ENCODE measurements around the gene DMD.

DNA sequence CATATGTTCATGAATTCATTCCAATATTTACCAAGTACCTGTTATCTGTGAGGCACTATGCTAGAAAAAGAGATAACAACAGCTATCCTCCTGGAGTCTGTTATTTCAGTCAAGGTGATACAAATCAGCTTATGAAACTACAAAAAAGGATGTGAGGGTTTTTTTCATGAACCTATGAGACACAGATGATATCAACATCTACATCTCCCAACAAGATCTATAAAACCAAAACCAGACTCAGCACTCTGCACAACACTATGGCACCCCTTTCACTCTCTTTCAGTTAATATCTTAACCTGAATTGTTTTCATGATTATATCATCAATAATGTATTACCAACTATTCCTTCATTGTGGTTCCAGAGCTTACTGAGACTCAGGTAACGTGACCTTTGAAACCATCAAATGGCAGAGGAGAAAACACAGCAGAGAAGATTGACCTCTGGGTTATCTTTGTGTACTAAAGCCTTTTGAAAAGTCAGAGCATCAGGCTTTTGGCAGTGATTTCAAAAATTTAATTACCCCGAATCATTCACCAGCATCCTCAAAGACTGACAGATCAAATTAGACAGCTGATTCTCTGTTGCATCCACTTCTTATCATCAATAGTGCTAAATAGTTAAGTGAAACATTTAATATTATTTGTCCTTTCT lies 1894.9 kb downstream of the DMD start:
- TF ChIP-seq, protein P1, sequence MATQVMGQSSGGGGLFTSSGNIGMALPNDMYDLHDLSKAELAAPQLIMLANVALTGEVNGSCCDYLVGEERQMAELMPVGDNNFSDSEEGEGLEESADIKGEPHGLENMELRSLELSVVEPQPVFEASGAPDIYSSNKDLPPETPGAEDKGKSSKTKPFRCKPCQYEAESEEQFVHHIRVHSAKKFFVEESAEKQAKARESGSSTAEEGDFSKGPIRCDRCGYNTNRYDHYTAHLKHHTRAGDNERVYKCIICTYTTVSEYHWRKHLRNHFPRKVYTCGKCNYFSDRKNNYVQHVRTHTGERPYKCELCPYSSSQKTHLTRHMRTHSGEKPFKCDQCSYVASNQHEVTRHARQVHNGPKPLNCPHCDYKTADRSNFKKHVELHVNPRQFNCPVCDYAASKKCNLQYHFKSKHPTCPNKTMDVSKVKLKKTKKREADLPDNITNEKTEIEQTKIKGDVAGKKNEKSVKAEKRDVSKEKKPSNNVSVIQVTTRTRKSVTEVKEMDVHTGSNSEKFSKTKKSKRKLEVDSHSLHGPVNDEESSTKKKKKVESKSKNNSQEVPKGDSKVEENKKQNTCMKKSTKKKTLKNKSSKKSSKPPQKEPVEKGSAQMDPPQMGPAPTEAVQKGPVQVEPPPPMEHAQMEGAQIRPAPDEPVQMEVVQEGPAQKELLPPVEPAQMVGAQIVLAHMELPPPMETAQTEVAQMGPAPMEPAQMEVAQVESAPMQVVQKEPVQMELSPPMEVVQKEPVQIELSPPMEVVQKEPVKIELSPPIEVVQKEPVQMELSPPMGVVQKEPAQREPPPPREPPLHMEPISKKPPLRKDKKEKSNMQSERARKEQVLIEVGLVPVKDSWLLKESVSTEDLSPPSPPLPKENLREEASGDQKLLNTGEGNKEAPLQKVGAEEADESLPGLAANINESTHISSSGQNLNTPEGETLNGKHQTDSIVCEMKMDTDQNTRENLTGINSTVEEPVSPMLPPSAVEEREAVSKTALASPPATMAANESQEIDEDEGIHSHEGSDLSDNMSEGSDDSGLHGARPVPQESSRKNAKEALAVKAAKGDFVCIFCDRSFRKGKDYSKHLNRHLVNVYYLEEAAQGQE (IDR thresholded peaks at IDR 0.05; ENCODE audit: insufficient read depth in 1 of 2, low read depth in 2 of 2, low read length in 2 of 2): no peak
- TF ChIP-seq SIN3A (IDR thresholded peaks at IDR 0.05; ENCODE audit: borderline replicate concordance, insufficient read depth, low read length) (no peak), POLR2AphosphoS5 (IDR thresholded peaks at IDR 0.05; ENCODE audit: low read depth, low read length) (no peak), TAF1 (IDR thresholded peaks at IDR 0.05; ENCODE audit: borderline replicate concordance, insufficient read depth, low read length) (no peak)
